Stimulated activated CD4-positive, alpha-beta T cell treated with anti-CD3 and anti-CD28 coated beads, TNF-alpha, amount 100 ng/mL, for 24 hours (primary cell): ENCODE data around the gene PDE8A.
"Not testable (repeated sequence)": the region's sequence is repeated elsewhere in the genome, so short reads cannot be mapped to it uniquely, and the experiment has no call there.

Source experiments
- DNase-seq, 3 experiments: peaks; one replicate each; pipeline ENCODE4 v3.0.0-alpha.2; 2020; ENCODE audit warnings: low read depth in 3 of 3

PDE8A gene

DNA sequence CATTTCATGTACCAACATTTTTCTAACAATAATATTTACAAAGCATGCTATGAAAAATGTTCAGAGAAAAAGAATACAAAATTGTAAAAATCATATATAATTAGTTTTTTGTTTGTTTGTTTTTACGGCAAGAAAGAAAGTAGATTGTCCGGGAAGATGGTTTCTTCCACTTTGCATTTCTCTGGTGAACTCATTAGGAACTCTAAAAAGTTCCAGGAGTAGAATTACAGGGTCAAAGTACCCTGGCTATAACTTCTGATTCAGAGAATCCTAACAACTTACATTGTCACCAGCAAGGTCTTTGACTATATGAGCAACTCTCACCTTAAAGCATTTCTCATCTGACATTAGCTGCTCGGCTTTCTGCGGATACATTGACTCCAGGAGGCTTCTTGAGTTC, 196.7 kb downstream of the PDE8A start:
- DNase-seq: no peak

DNA sequence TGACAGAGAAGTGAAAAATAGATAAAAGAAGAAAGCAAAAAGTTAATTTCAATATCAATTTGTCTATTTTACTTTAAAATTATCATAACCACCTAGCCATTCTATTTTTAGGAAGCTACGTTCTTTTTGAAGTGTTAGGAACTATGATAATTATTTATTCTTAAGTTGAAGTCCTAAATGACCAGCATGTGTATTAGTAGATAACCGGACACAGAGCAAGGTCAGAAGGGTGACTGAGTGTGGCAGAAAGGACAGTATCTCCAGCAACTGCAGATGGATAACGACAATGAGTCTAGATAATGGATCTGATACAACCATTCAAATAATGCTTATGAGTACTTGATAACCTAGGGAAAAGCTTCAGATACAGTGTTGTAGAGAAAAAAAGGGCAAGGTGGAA, 198.0 kb downstream of the PDE8A start:
- DNase-seq: no peak

GRCh38 chr15:85185350-85185749, 203.7 kb downstream of the PDE8A start:
- not testable (repeated sequence) for DNase-seq

GRCh38 chr15:85188171-85188577, 206.5 kb downstream of the PDE8A start:
- DNase-seq: not testable (repeated sequence)
